Measurements from ENCODE around the gene ACADS.
A peak's percentile ranks its signal among the peaks of the same experiment; 100 is the strongest.

The ACADS gene

DNA sequence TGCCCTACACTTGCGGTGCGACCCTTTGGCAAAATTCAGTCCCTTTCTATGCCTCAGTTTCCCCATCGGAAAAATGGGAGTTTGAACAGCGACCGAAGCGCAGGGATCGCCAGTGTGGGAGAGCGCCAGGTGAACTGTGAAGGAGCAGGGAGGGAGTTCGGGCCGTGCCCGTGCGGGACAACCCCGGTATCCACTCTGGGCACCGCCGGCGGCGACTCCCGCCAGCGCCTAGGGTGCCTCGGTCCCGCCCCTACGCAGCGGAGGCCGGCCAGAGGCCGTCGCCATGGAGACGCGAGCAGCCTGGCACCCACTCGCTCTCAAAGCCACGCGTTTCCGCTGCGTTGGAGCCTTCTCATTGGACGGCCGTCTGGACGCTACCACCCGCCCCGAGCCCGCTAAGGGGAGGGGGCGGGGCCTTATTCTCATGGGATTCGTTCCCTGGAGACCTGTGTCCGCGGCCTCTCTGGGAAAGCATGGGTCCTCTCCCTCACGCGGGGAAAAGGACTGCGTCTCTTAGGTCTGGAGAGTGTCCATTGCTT, 39.4 kb upstream of the ACADS start:
- DNase-seq (ENCODE audit: low read depth) = peak; percentile 96
- TF ChIP-seq CTCF (IDR thresholded peaks at IDR 0.05; ENCODE audit: low read depth, low read length, missing control alignments) = no peak
- H3K4me3 ChIP-seq (ENCODE audit: low read depth, low read length) = peak overlapping the region; percentile 98

- H3K4me3 ChIP-seq (ENCODE audit: low read depth, low read length) = peak within 1 kb of the TSS; percentile 98
- DNase-seq (ENCODE audit: low read depth) = peak; percentile 96
- peak; percentile 25 for TF ChIP-seq CTCF (IDR thresholded peaks at IDR 0.05; ENCODE audit: low read depth, low read length, missing control alignments)
These were observed 38.7 kb upstream of the ACADS start, which contains the start of gene MLEC for GRCh38 chr12:120686690-120687577. MLEC (plus strand) TSS chr12:120687149; CDS start chr12:120687297, 148 bp downstream.

- no peak for TF ChIP-seq CTCF (IDR thresholded peaks at IDR 0.05; ENCODE audit: low read depth, low read length, missing control alignments)
- no peak for DNase-seq (ENCODE audit: low read depth)
- H3K4me3 ChIP-seq (ENCODE audit: low read depth, low read length) = peak overlapping the region; percentile 98
These were observed 37.9 kb upstream of the ACADS start for GRCh38 chr12:120687578-120688289.

GRCh38 chr12:120688527-120689071, 37.0 kb upstream of the ACADS start:
- H3K4me3 ChIP-seq (ENCODE audit: low read depth, low read length) = peak overlapping the region; percentile 98
- no peak for DNase-seq (ENCODE audit: low read depth)
- TF ChIP-seq CTCF (IDR thresholded peaks at IDR 0.05; ENCODE audit: low read depth, low read length, missing control alignments) = no peak

DNA sequence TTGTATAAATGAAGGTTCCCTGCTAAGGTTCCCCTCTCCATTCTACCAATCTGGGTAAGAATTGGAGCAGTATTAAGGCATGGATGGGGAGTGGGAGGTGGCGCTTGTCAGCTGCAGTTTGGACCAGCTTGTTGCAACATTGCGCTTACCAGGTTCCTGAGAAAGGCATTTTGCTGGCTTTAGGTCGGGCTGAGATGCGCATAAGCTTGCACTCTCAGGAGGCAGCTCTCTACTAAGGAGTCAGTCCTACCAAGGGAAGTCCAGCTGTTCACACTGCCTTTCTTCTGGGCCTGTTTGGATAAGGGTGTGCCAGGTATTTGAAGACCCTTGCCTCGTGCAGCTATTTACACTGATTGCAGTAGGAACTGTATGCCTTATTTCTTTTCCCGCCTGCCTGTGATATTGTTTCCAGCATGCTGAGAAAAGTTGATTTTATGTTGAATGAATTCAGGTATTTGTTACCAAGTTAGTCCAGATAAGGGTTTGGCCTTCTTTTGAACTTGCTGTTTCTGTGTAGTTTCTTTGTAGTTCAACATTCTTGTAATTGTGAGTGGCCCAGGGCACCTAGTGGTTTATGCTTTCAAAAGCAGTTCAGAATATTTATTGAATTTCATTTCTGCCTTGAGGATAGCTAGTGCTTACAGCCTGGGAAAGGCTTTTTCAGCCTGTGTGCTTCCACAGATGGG, 36.1 kb upstream of the ACADS start:
- H3K4me3 ChIP-seq (ENCODE audit: low read depth, low read length) = peak overlapping the region; percentile 98
- TF ChIP-seq CTCF (IDR thresholded peaks at IDR 0.05; ENCODE audit: low read depth, low read length, missing control alignments) = no peak
- DNase-seq (ENCODE audit: low read depth) = no peak

DNA sequence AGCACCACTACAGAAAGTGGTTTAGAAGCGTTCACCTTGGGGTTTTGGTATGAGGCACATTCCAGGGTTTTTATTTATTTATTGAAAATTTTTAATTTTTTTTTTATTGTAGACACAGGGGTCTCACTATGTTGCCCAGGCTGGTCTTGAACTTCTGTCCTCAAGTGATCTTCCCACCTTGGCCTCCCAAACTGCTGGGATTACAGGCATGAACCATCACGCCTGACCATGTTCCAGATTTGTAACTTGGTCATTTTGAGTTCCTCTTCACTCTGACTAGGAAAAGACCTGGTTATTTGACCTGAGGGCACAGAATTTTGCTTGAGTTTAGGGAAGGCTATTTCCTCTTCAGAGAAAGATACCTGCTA, 35.6 kb upstream of the ACADS start:
- no peak for TF ChIP-seq CTCF (IDR thresholded peaks at IDR 0.05; ENCODE audit: low read depth, low read length, missing control alignments)
- DNase-seq (ENCODE audit: low read depth) = no peak
- H3K4me3 ChIP-seq (ENCODE audit: low read depth, low read length) = no peak overlapping the region
